ENCODE results near the gene ANXA8. TPM values are rescaled to one million over a fixed set of nuclear protein-coding genes. Genes with fewer than 3 reads are reported as not detected.
"Not testable (repeated sequence)": the region's sequence is repeated elsewhere in the genome, so short reads cannot be mapped to it uniquely, and the experiment has no call there.

Gene ANXA8
- total and polyA plus RNA-seq, 2 donors (not counting 3 experiments of a cell fraction or from before 2014, with no cell fraction given), result not detected

DNA sequence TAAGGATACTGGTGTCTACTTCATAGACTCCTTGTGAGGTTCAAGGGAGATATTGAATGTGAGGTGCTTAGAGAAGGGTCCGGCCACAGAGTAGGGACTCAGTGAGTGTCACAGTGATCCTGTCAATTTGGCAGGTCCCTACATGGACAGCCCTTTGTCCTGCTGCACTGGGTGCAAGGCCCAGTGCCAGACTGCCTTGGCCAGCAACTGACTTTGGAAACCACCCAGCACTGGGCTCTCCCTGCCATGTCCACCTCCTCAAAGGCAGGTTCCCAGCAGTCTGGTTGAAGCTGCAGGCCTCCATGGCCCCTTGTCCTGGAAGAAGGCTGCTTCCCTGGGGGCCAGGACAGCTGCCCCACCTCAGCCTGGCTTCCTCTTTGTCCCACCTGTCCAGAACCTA, 1.5 kb downstream of the ANXA8 start:
- BruUV-seq (replicated peaks); H3K9ac ChIP-seq (replicated peaks; ENCODE audit: extremely low read depth, insufficient read depth, low read length); H4K20me1 ChIP-seq (replicated peaks; ENCODE audit: control insufficient read depth, extremely low read depth, insufficient read depth, low read length); H3K27ac ChIP-seq (ENCODE audit: insufficient read depth, low read depth, low read length); DNase-seq (ENCODE audit: low read depth, low spot score); POLR2A ChIA-PET; FAIRE-seq; H3K4me1 ChIP-seq (ENCODE audit: control insufficient read depth, extremely low read depth, insufficient read depth, low read length); H3K79me2 ChIP-seq (ENCODE audit: control insufficient read depth, insufficient read depth, low read length); H3K4me3 ChIP-seq (replicated peaks in 1 of 3; ENCODE audit: insufficient read depth in 1 of 3, low read depth in 1 of 3, low read length in 3 of 3); H3K4me2 ChIP-seq (ENCODE audit: insufficient read depth, low read length); CTCF ChIA-PET; H3K36me3 ChIP-seq (ENCODE audit: control insufficient read depth in 2 of 2, extremely low read depth in 1 of 2, insufficient read depth in 2 of 2, low read length in 2 of 2); H3K9me1 ChIP-seq (replicated peaks; ENCODE audit: control insufficient read depth, extremely low read depth, insufficient read depth, low read length); intact Hi-C loops (cut with micrococcal nuclease); H3K27me3 ChIP-seq (ENCODE audit: control insufficient read depth in 2 of 2, insufficient read depth in 2 of 2, low read length in 2 of 2); dilution Hi-C loops (cut with MboI; ENCODE audit: extremely low pct_ligation_motif_present, low sequenced_read_pairs); H2AFZ ChIP-seq (ENCODE audit: low read depth, low read length); H3K9me3 ChIP-seq (replicated peaks; ENCODE audit: control insufficient read depth, insufficient read depth, low read length): not testable (repeated sequence)

DNA sequence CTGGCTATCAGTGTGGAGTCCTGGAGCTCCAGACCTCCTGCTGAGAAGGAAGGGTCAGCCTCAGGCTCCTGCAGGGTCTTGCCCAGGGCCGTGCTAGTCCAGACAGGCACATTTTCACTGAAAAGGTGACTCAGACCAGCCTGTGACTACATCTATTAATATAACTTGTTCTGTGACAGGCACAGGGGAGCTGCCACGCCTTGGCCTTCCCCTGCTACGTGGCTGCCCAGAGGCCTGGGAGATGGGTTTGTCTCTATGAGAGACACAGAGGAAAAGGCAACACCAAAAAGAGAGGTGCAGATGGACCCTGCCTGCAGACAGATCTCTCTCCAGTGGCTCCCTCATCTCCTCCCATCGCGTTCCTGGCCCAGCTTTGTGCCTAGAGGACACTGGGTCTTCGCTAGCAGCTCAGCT, 2.1 kb downstream of the ANXA8 start:
- H3K27me3 ChIP-seq (ENCODE audit: control insufficient read depth in 2 of 2, insufficient read depth in 2 of 2, low read length in 2 of 2); FAIRE-seq; H3K9ac ChIP-seq (replicated peaks; ENCODE audit: extremely low read depth, insufficient read depth, low read length); DNase-seq (ENCODE audit: low read depth, low spot score); H3K4me2 ChIP-seq (ENCODE audit: insufficient read depth, low read length); H3K27ac ChIP-seq (ENCODE audit: insufficient read depth, low read depth, low read length); H3K9me3 ChIP-seq (replicated peaks; ENCODE audit: control insufficient read depth, insufficient read depth, low read length); CTCF ChIA-PET; POLR2A ChIA-PET; H3K9me1 ChIP-seq (replicated peaks; ENCODE audit: control insufficient read depth, extremely low read depth, insufficient read depth, low read length); H3K79me2 ChIP-seq (ENCODE audit: control insufficient read depth, insufficient read depth, low read length); H3K36me3 ChIP-seq (ENCODE audit: control insufficient read depth in 2 of 2, extremely low read depth in 1 of 2, insufficient read depth in 2 of 2, low read length in 2 of 2); H3K4me1 ChIP-seq (ENCODE audit: control insufficient read depth, extremely low read depth, insufficient read depth, low read length); H4K20me1 ChIP-seq (replicated peaks; ENCODE audit: control insufficient read depth, extremely low read depth, insufficient read depth, low read length); BruUV-seq (replicated peaks); intact Hi-C loops (cut with micrococcal nuclease); H2AFZ ChIP-seq (ENCODE audit: low read depth, low read length); dilution Hi-C loops (cut with MboI; ENCODE audit: extremely low pct_ligation_motif_present, low sequenced_read_pairs); H3K4me3 ChIP-seq (replicated peaks in 1 of 3; ENCODE audit: insufficient read depth in 1 of 3, low read depth in 1 of 3, low read length in 3 of 3): not testable (repeated sequence)

DNA sequence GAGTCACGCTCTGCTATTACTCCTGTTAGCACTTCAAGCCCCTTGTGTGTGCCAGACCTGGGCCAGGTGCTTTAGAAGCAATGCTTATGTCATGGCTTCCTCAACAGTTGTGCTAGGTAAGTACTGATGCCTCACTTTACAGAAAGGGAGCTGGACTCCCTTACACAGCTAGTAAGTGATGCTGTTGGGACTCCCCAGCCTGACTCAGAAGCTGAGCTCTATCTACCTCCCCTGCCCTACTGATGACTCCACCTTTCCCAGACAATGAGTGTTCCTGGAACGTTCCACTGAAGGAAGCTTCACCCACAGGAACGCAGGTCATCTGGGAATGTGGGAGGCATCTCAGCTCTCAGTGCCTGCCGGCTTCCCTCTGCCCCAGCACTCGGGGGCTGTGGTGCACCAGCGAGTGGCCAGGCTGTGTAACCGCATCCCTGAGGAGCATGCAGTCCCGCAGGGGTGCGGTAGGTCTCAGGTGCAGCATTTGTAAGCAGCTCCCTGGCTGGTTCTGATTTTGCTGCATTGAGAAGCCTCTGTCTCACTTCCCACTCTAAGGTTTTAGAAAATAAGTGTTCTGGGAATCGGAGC, 2.6 kb downstream of the ANXA8 start:
- H3K79me2 ChIP-seq (ENCODE audit: control insufficient read depth, insufficient read depth, low read length); CTCF ChIA-PET; H2AFZ ChIP-seq (ENCODE audit: low read depth, low read length); dilution Hi-C loops (cut with MboI; ENCODE audit: extremely low pct_ligation_motif_present, low sequenced_read_pairs); H3K27ac ChIP-seq (ENCODE audit: insufficient read depth, low read depth, low read length); H3K9ac ChIP-seq (replicated peaks; ENCODE audit: extremely low read depth, insufficient read depth, low read length); H3K4me2 ChIP-seq (ENCODE audit: insufficient read depth, low read length); intact Hi-C loops (cut with micrococcal nuclease); H4K20me1 ChIP-seq (replicated peaks; ENCODE audit: control insufficient read depth, extremely low read depth, insufficient read depth, low read length); H3K4me1 ChIP-seq (ENCODE audit: control insufficient read depth, extremely low read depth, insufficient read depth, low read length); H3K4me3 ChIP-seq (replicated peaks in 1 of 3; ENCODE audit: insufficient read depth in 1 of 3, low read depth in 1 of 3, low read length in 3 of 3); POLR2A ChIA-PET; DNase-seq (ENCODE audit: low read depth, low spot score); FAIRE-seq; H3K36me3 ChIP-seq (ENCODE audit: control insufficient read depth in 2 of 2, extremely low read depth in 1 of 2, insufficient read depth in 2 of 2, low read length in 2 of 2); H3K9me3 ChIP-seq (replicated peaks; ENCODE audit: control insufficient read depth, insufficient read depth, low read length); BruUV-seq (replicated peaks); H3K27me3 ChIP-seq (ENCODE audit: control insufficient read depth in 2 of 2, insufficient read depth in 2 of 2, low read length in 2 of 2); H3K9me1 ChIP-seq (replicated peaks; ENCODE audit: control insufficient read depth, extremely low read depth, insufficient read depth, low read length): not testable (repeated sequence)

DNA sequence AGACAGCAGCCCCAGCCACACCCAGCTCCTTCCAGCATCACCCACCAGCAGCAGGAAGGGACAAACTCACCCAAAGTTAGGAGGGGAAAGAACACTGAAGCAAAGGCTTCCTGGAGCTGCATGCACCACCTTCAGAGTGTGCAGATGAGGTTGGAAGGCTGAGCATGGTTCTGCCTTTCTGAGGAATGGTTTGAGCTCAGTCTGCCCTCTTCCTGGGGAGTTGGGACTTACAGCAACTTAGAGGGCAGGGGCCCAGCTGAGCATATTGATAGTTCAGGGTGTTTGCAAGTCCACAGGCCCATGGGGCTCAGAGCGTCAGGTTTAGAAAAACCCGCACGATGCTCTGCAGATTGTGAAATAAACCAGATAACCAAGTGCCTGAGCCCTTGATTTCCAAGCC, 3.8 kb downstream of the ANXA8 start:
- H3K4me1 ChIP-seq (ENCODE audit: control insufficient read depth, extremely low read depth, insufficient read depth, low read length); H3K4me3 ChIP-seq (replicated peaks in 1 of 3; ENCODE audit: insufficient read depth in 1 of 3, low read depth in 1 of 3, low read length in 3 of 3); H3K36me3 ChIP-seq (ENCODE audit: control insufficient read depth in 2 of 2, extremely low read depth in 1 of 2, insufficient read depth in 2 of 2, low read length in 2 of 2); intact Hi-C loops (cut with micrococcal nuclease); H3K27me3 ChIP-seq (ENCODE audit: control insufficient read depth in 2 of 2, insufficient read depth in 2 of 2, low read length in 2 of 2); H3K79me2 ChIP-seq (ENCODE audit: control insufficient read depth, insufficient read depth, low read length); H3K9me3 ChIP-seq (replicated peaks; ENCODE audit: control insufficient read depth, insufficient read depth, low read length); DNase-seq (ENCODE audit: low read depth, low spot score); FAIRE-seq; H3K9ac ChIP-seq (replicated peaks; ENCODE audit: extremely low read depth, insufficient read depth, low read length); H4K20me1 ChIP-seq (replicated peaks; ENCODE audit: control insufficient read depth, extremely low read depth, insufficient read depth, low read length); CTCF ChIA-PET; H3K4me2 ChIP-seq (ENCODE audit: insufficient read depth, low read length); H2AFZ ChIP-seq (ENCODE audit: low read depth, low read length); BruUV-seq (replicated peaks); H3K9me1 ChIP-seq (replicated peaks; ENCODE audit: control insufficient read depth, extremely low read depth, insufficient read depth, low read length); POLR2A ChIA-PET; dilution Hi-C loops (cut with MboI; ENCODE audit: extremely low pct_ligation_motif_present, low sequenced_read_pairs); H3K27ac ChIP-seq (ENCODE audit: insufficient read depth, low read depth, low read length): not testable (repeated sequence)

All from endothelial cell of umbilical vein (primary cell).